ENCODE measurements around the gene MGST3. TPM values are rescaled to one million over a fixed set of nuclear protein-coding genes. Genes with fewer than 3 reads are reported as not detected.
"Not testable (repeated sequence)": the region's sequence is repeated elsewhere in the genome, so short reads cannot be mapped to it uniquely, and the experiment has no call there.

MGST3 gene
- total RNA-seq, 4 donors from 2014 or later, result 106 to 175 (median 157) TPM

DNA sequence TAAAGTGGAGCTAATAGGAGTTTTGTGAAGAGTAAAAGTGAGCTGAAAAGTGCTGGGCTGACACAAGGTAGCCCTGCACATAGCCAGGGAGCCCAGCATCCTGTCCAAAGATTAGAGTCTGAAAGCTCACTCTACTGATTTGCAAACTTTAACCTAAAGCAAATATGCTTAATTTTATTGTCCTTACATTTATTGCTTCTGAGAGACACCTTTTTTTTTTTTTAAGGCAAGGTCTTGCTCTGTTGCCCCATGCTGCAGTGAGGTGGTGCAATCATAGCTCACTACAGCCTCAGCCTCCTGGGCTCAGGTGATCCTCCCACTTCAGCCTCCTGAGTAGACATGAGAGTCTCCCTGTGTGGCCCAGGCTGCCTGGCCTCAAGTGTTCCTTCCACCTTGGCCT lies 16.5 kb downstream of the MGST3 start:
- peaks cover 0 to 33% (median 5%) of the 10 kb centered on the region in 4 donors for H3K4me1 ChIP-seq
- DNase-seq (ENCODE audit: low spot score in 2 of 2), result no peak

DNA sequence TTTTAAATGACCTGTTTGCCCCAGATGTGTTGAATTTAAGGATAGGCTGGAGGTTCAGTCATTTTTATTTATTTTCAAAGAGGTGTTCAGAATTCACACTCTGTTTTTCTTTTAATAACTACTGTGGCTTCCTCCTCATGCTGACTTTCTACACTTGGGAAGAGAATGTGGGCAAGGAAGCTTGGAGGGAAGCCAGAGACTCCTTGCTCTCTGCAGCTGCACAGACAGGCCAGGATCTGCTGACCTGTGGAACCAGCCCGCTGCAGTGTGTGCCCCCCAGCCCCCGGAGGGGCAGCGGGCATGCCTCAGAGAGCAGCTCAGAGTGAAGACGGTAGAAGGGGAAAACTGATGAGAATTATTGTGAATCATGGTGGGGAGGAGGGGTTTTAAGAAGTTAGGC lies 16.9 kb downstream of the MGST3 start:
- H3K4me3 ChIP-seq, result no peak overlapping the region
- TF ChIP-seq EP300 (IDR thresholded peaks at IDR 0.05), result no peak
- no peak for DNase-seq (ENCODE audit: low spot score in 2 of 2)
- H3K9me3 ChIP-seq, result no peaks in the 10 kb centered on the region
- 54 to 56% methylated on average over 4 of the region's 4 CpGs for WGBS, 2 donors
- H3K4me1 ChIP-seq, result peaks cover 0 to 31% (median 5%) of the 10 kb centered on the region in 4 donors
- peaks cover 0 to 25% (median 0%) of the 10 kb centered on the region in 3 donors for H3K36me3 ChIP-seq
- no peak overlapping the region for H3K27ac ChIP-seq
- no peaks in the 10 kb centered on the region for H3K27me3 ChIP-seq

More for the DNA sequence above, 16.5 kb downstream of the MGST3 start:
- H3K36me3 ChIP-seq, result peaks cover 0 to 21% (median 0%) of the 10 kb centered on the region in 3 donors
- TF ChIP-seq, protein P1, sequence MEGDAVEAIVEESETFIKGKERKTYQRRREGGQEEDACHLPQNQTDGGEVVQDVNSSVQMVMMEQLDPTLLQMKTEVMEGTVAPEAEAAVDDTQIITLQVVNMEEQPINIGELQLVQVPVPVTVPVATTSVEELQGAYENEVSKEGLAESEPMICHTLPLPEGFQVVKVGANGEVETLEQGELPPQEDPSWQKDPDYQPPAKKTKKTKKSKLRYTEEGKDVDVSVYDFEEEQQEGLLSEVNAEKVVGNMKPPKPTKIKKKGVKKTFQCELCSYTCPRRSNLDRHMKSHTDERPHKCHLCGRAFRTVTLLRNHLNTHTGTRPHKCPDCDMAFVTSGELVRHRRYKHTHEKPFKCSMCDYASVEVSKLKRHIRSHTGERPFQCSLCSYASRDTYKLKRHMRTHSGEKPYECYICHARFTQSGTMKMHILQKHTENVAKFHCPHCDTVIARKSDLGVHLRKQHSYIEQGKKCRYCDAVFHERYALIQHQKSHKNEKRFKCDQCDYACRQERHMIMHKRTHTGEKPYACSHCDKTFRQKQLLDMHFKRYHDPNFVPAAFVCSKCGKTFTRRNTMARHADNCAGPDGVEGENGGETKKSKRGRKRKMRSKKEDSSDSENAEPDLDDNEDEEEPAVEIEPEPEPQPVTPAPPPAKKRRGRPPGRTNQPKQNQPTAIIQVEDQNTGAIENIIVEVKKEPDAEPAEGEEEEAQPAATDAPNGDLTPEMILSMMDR (IDR thresholded peaks at IDR 0.05), result no peak
- no peak for TF ChIP-seq EP300 (IDR thresholded peaks at IDR 0.05)
- no peak for TF ChIP-seq POLR2A (IDR thresholded peaks at IDR 0.05)
- H3K9me3 ChIP-seq, result no peaks in the 10 kb centered on the region
- H3K27me3 ChIP-seq, result no peaks in the 10 kb centered on the region
- H3K4me3 ChIP-seq, result no peak overlapping the region
- no peak overlapping the region for H3K27ac ChIP-seq

DNA sequence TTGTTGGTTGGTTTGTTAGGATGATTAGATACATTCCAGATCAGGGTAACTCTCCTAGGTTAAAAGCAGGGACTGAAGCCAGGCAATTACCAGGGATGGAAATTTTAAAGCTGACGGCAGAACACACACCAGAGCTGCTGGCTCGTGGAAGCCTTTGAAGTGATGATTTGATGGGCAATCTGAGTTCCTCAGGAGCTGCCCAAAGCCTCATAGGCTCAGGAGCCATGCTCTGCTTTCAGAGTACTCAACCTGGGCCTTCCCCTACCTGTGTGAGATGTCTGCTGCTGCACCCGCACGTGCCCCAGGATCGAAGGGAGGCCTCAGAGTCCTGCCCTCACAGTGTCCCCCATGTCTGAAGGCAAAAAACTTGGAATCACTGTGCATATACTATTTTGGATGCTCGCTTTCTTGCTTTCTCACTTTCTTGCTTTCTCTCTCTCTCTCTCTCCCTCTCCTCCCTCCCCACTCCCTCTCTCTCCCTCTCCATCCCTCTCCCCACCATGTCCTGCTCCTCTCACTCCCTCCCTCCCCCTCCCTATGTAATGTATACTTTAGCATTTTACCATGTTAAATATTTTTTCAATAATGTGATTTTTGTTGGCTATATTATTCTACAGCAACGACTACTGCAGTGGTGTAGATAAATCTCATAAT lies 18.0 kb downstream of the MGST3 start:
- Histone ChIP-seq H3K27ac (no peak overlapping the region), H3K36me3 (peaks cover 0 to 36% (median 5%) of the 10 kb centered on the region in 3 donors)
- WGBS, 2 donors, result 76 to 80% methylated on average over 7 of the region's 7 CpGs

DNA sequence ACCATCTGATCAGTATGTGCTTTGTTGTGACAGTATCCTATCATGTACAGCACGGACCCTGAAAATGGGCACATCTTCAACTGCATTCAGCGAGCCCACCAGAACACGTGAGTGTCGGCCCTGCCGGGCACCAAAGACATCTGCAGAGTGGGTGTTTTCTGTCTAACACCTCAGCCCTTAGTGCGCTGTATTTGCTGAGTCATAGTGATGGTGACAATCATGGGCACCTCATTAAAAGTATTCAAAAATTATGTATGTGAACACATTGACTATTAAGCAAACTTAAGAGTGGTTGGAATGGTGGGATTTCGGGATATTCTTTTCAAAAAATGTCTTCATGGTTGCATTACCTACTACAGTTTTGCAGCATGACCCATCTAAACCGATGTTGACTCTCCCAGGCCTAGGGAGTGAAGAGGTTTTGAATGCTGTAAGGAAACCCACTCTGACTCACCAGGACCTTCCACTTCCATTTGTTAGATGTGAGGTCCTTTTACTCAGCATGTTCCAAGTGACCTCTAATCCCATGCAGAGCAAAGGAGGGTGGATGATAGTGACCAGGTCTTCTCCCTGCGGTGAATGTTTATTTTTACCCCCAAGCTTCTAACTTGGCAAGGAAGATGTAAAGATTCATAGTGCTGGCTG lies 20.1 kb downstream of the MGST3 start:
- H3K27ac ChIP-seq, result no peak overlapping the region
- peaks cover 0 to 21% (median 2%) of the 10 kb centered on the region in 4 donors for H3K4me1 ChIP-seq
- H3K36me3 ChIP-seq, result peaks cover 0 to 57% (median 7%) of the 10 kb centered on the region in 3 donors
- no peak for DNase-seq (ENCODE audit: low spot score in 2 of 2)
- no peak overlapping the region for H3K4me3 ChIP-seq
- no peak for TF ChIP-seq POLR2A (IDR thresholded peaks at IDR 0.05)
- TF ChIP-seq, protein P1 (IDR thresholded peaks at IDR 0.05), result no peak
- no peak for TF ChIP-seq EP300 (IDR thresholded peaks at IDR 0.05)
- H3K9me3 ChIP-seq, result no peaks in the 10 kb centered on the region
- H3K27me3 ChIP-seq, result no peaks in the 10 kb centered on the region
- 92 to 100% methylated on average over 9 of the region's 9 CpGs for WGBS, 2 donors

More for the DNA sequence above, 18.0 kb downstream of the MGST3 start:
- peaks cover 0 to 31% (median 5%) of the 10 kb centered on the region in 4 donors for H3K4me1 ChIP-seq
- H3K27me3 ChIP-seq, result no peaks in the 10 kb centered on the region
- H3K4me3 ChIP-seq, result no peak overlapping the region
- H3K9me3 ChIP-seq, result no peaks in the 10 kb centered on the region
- TF ChIP-seq, protein P1 (IDR thresholded peaks at IDR 0.05), result no peak
- TF ChIP-seq EP300 (IDR thresholded peaks at IDR 0.05) (no peak), POLR2A (IDR thresholded peaks at IDR 0.05) (no peak)
- DNase-seq (ENCODE audit: low spot score in 2 of 2), result no peak

DNA sequence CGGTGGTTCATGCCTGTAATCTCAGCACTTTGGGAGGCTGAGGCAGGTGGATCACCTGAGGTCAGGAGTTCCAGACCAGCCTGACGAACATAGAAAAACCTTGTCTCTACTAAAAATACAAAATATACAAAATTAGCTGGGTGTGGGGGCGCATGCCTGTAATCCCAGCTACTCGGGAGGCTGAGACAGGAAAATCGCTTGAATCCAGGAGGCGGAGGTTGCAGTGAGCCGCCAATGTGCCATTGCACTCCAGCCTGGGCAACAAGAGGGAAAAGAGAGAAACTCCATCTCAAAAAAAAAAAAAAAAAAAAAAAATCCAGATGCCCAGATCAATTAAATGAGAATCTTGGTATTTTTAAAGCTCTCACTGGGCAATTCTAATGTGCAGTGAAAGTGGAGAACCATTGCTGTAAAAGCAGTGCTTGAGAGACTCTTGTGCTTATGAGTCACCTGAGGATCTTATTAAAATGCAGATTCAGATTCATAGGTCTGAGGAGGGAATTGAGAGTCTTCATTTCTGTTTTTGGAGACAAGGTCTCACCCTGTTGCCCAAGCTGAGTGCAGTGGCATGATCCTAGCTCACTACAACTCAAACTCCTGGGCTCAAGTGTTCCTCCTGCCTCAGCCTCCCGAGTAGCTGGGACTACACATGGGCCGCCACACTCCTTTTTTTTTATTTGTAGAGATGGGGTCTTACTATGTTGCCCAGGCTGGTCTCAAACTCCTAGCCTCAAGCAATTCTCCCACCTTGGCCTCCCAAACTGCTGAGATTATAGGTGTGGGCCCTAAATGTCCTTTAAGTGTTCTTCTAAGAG lies 27.9 kb downstream of the MGST3 start:
- H3K36me3 ChIP-seq, result peaks cover 0 to 96% (median 6%) of the 10 kb centered on the region in 3 donors
- 96% methylated on average over 9 of the region's 9 CpGs for whole genome bisulfite sequencing, 2 donors

DNA sequence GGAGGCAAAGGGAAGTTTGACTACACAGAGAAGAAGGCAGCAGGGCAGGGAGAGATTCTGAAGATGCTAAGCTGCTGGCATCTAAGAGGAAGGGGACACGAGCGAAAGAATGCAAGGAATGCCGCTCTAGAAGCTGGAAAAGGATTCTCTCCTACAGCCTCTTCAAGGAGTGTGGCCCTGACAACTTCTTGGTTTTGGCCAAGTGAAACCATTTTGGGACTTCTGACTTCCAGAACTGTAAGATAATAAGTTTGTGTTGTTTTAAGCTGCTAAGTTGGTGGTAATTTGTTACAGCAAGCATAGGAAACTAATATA lies 28.5 kb downstream of the MGST3 start:
- no peak for TF ChIP-seq EP300 (IDR thresholded peaks at IDR 0.05)
- TF ChIP-seq, protein P1 (IDR thresholded peaks at IDR 0.05), result no peak
- no peak for TF ChIP-seq POLR2A (IDR thresholded peaks at IDR 0.05)
- H3K9me3 ChIP-seq, result no peaks in the 10 kb centered on the region
- no peaks in the 10 kb centered on the region for H3K27me3 ChIP-seq
- WGBS, 2 donors, result 59 to 72% methylated on average over 3 of the region's 3 CpGs
- DNase-seq (ENCODE audit: low spot score in 2 of 2), result no peak
- no peaks in the 10 kb centered on the region for H3K4me1 ChIP-seq
- peaks cover 0 to 96% (median 4%) of the 10 kb centered on the region in 3 donors for H3K36me3 ChIP-seq
- H3K27ac ChIP-seq, result no peak overlapping the region
- H3K4me3 ChIP-seq, result no peak overlapping the region

More for the DNA sequence above, 27.9 kb downstream of the MGST3 start:
- not testable (repeated sequence) for H3K4me1 ChIP-seq; H3K9me3 ChIP-seq; H3K27ac ChIP-seq; DNase-seq (ENCODE audit: low spot score in 2 of 2); H3K27me3 ChIP-seq; H3K4me3 ChIP-seq
